ENCODE measurements around the gene NUSAP1. TPM values are rescaled to one million over a fixed set of nuclear protein-coding genes. Genes with fewer than 3 reads are reported as not detected.

NUSAP1 gene
- total RNA-seq, 1 experiment from 2014 or later: 87.5 TPM

Other genes starting within 250 kb of the NUSAP1 start
- gene INO80, start 216.6 kb upstream of the NUSAP1 start, total RNA-seq (2014; rRNA removed; shearing (Covaris generic)): 14.8 and 15.7 TPM in 2 replicates
- gene EXD1, start 102.1 kb upstream of the NUSAP1 start, total RNA-seq (2014; rRNA removed; shearing (Covaris generic)): 0.51 TPM in 1 of 2 replicates, not detected in the other
- 104 and 116 TPM in 2 replicates for gene CHP1, start 101.6 kb upstream of the NUSAP1 start, total RNA-seq (2014; rRNA removed; shearing (Covaris generic))
- 9.2 and 12.8 TPM in 2 replicates for gene OIP5, start 290 bp upstream of the NUSAP1 start, total RNA-seq (2014; rRNA removed; shearing (Covaris generic))
- 38.0 and 39.6 TPM in 2 replicates for gene NDUFAF1, start 69.6 kb downstream of the NUSAP1 start, total RNA-seq (2014; rRNA removed; shearing (Covaris generic))
- gene RTF1, start 84.2 kb downstream of the NUSAP1 start, total RNA-seq (2014; rRNA removed; shearing (Covaris generic)): 17.6 and 22.6 TPM in 2 replicates
- 0.45 and 0.85 TPM in 2 replicates for gene ITPKA, start 161.0 kb downstream of the NUSAP1 start, total RNA-seq (2014; rRNA removed; shearing (Covaris generic))
- gene LTK, start 180.9 kb downstream of the NUSAP1 start, total RNA-seq (2014; rRNA removed; shearing (Covaris generic)): 0.08 TPM in 1 of 2 replicates, not detected in the other
- 15.2 and 21.1 TPM in 2 replicates for gene RPAP1, start 211.4 kb downstream of the NUSAP1 start, total RNA-seq (2014; rRNA removed; shearing (Covaris generic))
- gene TYRO3, start 226.3 kb downstream of the NUSAP1 start, total RNA-seq (2014; rRNA removed; shearing (Covaris generic)): 79.0 and 81.2 TPM in 2 replicates